Erythroblast (primary cell): ENCODE data around the gene MUC5B.

Experiments
- DNase-seq, 2 experiments: peaks; one replicate each; lab custom pipeline; 2025; lab: John Stamatoyannopoulos, UW
- GATA1 ChIP-seq: IDR thresholded peaks from 2 replicates; pipeline ENCODE4 v1.6.1; 2011; ENCODE audit warnings: low read depth, mild to moderate bottlenecking, control low read depth, low read length, moderate library complexity
- POLR2A ChIP-seq: IDR thresholded peaks from 2 replicates; pipeline ENCODE4 v1.6.1; 2011; ENCODE audit warnings: mild to moderate bottlenecking, low read length

MUC5B gene

DNA sequence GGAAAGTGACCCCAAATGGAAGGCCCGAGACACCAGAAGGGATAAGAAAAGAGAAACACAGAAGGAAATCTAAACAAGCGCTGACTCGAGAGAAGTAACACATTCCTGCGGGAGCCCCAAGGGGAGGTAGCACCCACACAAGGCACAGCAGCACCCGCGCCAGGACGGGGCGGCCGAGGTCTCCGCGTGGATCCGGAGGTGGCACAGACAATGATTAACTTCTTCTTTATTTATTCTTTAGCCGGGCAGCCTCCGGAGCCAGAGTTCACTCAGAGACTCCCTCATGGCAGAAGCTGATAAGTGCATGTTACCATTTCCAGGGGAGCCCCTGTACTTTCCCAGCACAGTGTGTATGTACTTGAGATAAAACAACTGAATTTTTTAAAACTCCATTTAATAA, 81.5 kb downstream of the MUC5B start:
- DNase-seq: no peak
- TF ChIP-seq GATA1 (no peak), POLR2A (no peak)

DNA sequence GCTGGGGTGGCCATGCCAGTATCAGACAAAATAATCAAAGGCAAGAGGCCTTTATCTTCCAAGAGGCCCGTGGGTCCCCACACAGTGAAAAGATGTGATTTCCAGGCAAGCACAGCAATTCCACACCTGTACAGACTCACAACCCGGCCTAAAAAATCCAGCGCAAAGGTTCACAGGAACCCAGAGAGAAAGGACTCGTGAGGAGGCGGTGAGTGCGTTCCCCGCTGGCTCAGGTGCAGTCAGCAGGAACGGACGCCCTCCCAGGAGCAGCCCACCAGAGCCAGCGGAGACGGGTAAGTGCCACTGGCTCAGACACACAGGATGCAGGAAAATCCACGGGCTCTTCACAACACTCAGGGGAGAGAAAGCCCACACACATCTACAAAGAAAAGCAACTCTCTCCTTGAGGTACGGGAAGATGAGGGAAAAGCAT, 82.2 kb downstream of the MUC5B start:
- no peak for DNase-seq
- TF ChIP-seq POLR2A (no peak), GATA1 (no peak)

DNA sequence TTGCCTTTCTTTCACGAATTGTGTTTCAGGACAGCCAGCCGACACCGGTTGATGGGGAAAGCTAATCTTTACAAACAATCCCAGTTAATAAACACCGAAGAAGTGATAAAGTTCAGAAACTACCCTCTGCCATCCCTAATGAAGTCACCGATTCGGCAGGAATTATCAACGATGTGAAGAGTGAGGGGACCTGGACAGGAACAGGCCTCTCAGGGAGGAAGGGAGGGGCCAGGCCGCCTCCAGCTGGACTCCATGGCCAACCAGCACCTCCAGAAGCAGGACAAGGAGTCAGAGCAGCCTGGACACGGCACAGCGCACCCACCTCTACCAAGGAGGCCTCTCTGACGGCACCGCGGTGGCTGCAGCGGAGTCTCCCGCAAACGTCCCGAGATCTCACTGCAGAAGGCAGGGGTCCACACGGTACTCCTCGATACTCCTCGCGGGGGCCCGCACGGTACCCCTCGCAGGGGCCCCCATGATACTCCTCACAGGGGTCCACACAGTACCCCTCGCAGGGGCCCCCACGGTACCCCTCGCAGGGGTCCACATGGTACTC, 82.7 kb downstream of the MUC5B start:
- no peak for DNase-seq
- TF ChIP-seq GATA1 (no peak), POLR2A (no peak)

DNA sequence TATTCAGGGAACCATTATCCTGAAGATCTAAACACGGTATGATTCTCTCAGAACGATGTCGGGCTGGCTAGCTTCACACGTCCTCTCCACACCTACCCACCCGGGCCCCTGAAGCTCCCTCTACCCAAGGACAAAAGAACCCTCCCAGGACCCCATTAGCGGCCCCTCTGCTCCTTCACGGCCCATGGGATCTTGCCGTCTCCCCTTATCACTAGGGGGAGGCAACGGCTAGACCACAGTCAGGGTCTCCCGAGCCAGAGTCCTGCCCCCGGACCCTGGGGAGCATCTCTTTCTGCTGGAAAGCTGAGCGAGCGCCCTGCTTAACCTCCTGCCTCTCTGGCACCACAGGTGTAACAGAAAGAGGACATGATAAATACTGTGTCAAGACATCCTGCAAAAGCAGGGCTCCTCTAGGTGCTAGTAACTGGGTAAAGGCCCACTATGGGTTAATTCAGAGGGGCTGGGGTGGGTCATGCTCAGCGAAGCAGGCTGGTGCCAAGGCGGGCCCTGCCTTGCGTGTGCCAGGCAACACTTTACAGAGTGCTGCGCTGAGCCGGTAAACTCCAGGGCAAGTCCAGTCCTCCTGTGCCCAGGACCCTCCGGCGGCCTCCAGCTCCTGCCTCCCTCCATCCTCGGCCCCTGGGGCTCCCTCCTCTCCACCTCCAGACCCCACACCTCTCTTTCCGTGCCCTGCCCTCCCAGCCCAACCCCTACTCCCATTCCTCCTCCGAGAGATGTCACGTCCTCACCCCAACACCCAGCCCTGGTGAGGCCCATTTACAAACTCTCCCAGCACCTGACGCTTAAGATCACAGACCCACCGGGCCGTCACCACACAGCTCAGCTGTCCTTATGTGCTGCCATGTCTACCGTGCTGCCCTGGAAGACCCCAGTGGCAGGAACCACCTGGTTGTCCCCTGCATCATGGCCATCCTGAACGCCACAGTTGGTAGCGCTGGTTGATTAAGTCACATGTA, 83.6 kb downstream of the MUC5B start:
- DNase-seq: no peak
- TF ChIP-seq GATA1 (no peak), POLR2A (no peak)

DNA sequence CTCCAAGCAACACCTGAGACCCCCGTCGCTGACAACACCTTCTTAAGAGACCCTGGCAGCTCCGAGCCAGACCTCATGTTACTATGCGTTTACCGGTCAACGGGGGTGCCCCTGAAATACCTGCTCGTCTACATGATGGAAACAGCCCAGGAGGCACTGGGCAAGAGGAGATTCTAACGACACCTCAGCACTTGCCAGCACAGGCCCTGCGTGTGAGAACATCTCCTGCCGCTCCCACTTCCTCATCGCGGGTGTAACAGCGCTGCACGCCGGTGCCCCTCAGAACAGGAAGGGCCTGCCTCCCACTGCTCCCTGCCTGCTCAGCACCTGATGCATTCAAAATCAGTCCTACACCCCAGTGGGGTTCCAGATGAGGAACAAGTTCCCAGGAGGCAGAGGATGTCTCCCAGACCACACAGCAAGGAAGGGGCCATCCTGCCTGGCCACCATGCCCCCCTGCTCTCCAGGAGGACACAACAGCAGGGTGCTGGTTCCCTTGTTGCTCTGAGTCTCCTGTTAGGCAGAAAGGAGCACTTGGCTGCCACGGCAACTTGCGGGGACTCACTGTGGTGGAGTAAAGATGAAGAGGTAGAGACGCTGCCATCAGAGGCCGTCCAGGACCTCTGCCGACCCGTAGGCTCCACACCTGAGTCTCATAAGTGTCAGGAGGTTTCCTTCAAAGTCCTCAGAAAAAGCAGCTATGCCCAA, 84.5 kb downstream of the MUC5B start:
- TF ChIP-seq POLR2A: no peak
- TF ChIP-seq GATA1: no peak
- no peak for DNase-seq

DNA sequence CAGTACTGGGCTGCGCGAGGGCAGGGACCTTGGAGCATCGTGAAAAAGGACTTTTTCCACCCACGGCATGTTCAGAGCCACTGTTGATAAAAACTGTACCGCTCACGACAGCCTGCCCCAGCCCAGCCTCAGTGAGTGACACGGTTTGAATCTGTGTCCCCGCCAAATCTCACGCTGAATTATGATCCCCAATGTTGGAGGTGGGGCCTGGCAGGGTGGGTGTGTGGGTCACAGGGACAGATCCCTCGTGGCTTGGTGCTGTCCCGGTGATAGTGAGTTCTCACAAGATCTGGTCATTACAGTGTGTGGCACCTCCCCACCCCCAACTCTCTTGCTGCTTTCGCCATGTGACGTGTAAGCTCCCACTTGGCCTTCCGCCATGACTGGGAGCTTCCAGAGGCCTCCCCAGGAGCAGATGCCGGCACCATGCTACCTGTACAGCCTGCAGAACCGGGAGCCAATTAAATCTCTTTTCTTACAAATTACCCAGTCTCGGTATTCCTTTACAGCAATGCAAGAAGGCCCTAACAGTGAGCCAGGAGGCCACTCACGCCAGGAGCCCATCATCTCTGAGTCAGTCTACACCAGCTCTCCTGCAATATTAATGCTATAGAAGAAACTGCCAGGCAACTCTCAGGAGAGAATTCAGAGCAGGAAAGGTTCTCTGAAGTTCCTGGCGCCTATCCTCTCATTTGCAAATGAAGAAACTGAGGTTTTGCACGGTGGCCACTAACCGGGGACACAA, 85.3 kb downstream of the MUC5B start:
- TF ChIP-seq POLR2A (no peak), GATA1 (no peak)
- peak in 1 of 2 experiments; percentile 29 for DNase-seq

DNA sequence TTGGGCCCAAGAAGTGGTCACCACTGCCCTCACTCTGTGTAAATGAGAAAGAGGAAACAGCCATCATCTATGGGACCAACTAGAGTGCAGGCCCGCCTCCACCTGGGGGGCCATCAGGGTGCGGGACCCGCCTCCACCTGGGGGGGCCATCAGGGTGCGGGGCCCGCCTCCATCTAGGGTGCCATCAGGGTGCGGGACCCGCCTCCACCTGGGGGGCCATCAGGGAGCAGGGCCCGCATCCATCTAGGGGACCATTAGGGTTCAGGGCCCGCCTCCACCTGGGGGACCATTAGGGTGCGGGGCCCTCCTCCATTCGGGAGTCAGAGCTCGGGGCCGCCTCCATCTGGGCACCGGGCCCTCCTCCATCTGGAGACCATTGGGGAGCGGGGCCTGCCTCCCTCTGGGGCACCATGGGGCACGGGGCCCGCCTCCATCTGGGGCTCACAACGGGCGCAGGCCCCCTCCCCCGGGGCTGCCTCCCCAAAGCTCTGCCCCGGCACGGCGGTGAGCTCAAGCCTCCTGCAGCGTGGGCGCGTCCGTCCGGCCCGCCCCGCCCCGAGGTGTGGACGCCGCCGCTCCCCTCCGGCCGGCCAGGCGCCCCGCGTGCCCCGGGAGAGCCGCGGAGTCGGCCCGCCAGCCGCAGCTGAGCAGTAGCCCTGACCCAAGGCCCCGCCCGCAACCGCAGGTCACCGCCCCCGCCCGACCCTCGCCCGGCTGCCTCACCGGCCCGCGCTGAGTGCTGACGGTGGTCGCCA, 86.1 kb downstream of the MUC5B start:
- no peak for TF ChIP-seq POLR2A
- TF ChIP-seq GATA1: no peak
- no peak for DNase-seq

DNA sequence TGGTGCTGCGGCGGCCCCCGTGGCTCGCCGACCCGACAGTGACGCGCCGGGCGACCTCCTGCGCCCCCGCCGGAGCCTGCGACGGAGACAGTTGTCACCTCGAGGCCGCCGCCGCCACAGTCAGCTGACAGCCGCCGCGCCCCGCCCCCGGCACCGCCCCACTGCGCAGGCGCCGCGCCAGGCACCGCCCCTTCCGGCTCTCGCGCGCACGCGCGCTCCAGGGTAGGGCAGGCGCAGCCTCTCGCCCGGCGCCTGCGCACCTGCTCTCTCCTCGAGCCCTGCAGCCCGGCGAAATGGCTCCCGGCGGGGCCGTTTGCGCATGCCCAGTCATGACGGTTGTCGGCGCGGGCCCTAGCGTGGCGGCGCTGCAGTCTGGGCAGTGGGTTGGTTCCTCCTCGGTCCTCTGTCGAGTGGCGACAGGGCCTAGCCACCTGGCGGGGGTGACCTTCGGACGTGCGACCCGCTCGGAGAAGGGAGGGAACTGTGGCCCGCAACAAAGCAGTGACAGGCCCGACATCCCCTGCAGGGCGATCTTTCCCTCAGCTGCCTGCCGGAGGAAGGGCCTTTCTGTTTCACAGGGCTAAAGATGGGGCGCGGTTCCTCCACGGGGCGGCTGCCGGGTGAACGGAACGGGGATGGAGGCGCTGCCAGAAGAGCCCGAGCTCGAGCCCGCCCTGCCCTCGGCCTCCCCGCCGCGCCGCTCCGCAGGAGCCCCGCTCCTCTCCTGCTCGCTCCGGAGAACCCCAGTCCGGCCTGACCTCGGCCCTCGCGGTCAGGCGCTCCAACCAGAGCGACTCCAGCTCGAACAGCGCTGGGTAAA, 86.8 kb downstream of the MUC5B start, which contains the start of gene TOLLIP:
TSS of gene TOLLIP (minus strand) at position 135 of the 820 bp plus-strand sequence. CDS start at position 1, 134 bp downstream.
- DNase-seq: peak; percentile 95 to 98
- TF ChIP-seq GATA1 (no peak), POLR2A (peak; percentile 85)

DNA sequence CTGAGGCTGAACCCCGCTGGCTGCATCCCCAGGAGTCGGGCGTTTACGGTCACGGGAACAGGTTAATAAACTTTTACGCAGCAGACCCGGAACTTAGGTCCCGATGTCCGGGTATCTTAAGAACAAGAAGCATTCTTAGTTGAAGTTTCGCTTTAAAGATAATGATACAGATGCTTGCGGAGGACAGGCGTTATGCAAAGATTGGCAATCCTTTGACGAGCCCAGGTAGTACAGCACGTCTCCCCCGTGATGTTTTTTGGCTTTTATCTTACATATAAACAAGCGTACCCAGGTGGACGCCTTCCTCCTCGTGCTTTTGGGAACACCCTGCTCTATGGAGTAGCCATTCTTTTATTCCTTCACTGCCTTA, 87.4 kb downstream of the MUC5B start:
- no peak for TF ChIP-seq POLR2A
- TF ChIP-seq GATA1: no peak
- peak in 1 of 2 experiments; percentile 53 for DNase-seq

DNA sequence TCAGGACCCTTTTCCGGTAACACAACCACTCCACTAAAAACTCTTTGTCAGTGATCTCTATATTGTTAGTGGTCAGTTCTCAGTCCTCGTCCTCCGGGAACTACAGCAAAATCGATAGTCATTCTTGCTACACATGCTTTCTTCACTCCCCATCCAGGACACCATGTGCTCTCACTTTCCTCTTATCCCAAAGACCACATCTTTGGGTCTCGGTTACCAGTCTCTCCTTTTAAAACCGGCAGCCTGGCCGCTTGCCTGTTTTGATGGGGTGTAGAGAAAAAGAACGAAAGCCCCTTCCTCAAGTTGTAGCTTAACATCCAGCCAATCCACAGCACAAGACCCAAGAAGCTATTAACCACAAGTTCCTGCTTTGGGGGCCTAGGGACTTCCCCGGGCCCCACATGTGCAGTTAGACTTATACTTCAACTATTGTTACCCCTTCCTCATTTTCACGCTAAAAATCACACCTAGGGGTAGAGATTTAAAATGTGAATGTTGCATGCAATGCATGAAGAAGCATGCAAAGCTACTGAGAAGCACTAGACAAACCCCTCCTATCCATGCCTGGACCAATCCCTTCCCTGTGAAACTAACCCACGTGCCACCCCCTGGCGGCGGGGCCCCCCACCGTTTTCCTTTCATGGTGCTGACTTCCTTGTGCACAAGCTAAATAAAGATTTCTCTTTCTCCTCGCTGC, 88.1 kb downstream of the MUC5B start:
- DNase-seq: no peak
- TF ChIP-seq POLR2A: no peak
- no peak for TF ChIP-seq GATA1
